Ovary (tissue), 3 donors: ENCODE results near the gene PTPRK.

Experiments used
- EP300 ChIP-seq: sonication (generic); formaldehyde crosslinking; IDR thresholded peaks from one replicate; pipeline ENCODE4 v1.6.1; 2017; ENCODE audit warnings: antibody characterized with exemption
- POLR2A ChIP-seq: fragments of 450-650 bp; IDR thresholded peaks from one replicate; pipeline ENCODE4 v1.6.1; 2017; ENCODE audit warnings: antibody characterized with exemption, mild to moderate bottlenecking, moderate library complexity
- TF ChIP-seq, protein P1 (sequence below), 3 donors: fragments of 450-650 bp in 2 of 3; fragments of 200-600 bp in 1 of 3; IDR thresholded peaks; one replicate each; pipeline versions ENCODE4 v1.5.1 to v1.8.0; 2016 to 2022; ENCODE audit warnings: antibody characterized with exemption in 3 of 3, mild to moderate bottlenecking in 1 of 3
- donor health status: DM: no; HTN: no; CAD: no.

DNA sequence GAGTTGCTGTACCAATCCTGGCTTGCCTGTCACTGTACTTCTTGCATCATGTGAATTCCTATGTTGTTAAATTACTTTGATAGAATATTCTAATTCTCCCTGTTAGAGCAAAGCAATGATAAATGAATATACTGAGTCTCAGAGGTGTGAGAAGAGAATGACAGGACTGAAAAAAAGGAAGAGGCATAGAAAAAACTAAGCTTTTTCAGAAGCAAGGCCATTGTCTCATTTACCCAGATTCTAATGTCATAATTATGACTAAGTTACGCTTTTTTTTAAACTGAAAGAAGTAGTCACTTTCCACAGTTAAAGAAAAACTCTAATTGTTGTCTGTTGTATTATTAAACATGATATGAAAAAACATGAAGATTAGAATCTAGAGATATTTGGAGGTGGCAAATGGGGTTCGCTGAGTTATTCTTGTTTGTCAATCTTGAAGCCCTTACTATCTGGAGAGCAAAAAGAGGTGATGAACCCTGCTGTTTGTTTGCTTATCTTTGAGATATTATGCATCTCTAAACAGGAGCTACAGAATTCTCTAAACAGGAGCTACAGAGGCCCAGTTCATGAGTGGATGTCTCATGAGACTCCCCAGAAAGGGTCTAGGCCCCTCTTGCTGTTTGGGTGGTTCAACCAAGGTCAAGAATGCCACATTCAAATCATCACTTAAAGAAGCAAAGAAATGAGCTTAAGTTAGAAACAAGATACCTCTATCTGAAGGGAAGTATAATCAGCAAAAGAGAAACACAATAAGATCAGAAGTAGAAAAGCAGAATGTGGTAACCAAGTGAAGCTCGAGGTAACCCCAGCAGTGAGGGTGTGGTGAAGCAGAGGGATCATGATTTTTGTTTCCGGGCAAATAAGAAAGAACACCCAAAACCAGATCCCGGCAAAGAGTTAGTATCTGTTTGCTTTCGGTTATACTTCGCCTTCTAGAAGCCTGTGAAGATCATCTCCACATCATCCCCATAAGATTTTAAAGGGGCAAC, 586.3 kb downstream of the PTPRK start:
- no peak for TF ChIP-seq POLR2A
- TF ChIP-seq, protein P1, sequence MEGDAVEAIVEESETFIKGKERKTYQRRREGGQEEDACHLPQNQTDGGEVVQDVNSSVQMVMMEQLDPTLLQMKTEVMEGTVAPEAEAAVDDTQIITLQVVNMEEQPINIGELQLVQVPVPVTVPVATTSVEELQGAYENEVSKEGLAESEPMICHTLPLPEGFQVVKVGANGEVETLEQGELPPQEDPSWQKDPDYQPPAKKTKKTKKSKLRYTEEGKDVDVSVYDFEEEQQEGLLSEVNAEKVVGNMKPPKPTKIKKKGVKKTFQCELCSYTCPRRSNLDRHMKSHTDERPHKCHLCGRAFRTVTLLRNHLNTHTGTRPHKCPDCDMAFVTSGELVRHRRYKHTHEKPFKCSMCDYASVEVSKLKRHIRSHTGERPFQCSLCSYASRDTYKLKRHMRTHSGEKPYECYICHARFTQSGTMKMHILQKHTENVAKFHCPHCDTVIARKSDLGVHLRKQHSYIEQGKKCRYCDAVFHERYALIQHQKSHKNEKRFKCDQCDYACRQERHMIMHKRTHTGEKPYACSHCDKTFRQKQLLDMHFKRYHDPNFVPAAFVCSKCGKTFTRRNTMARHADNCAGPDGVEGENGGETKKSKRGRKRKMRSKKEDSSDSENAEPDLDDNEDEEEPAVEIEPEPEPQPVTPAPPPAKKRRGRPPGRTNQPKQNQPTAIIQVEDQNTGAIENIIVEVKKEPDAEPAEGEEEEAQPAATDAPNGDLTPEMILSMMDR (IDR thresholded peaks at IDR 0.05): no peak
- no peak for TF ChIP-seq EP300
